Smooth muscle cell (in vitro differentiated cells): ENCODE measurements around the gene LDLRAD1. TPM values are rescaled to one million over a fixed set of nuclear protein-coding genes. Genes with fewer than 3 reads are reported as not detected.

Experiments
- DNase-seq: peaks from one replicate; lab custom pipeline; 2025; ENCODE audit not compliant: unreplicated experiment; lab: John Stamatoyannopoulos, UW
- H2AFZ ChIP-seq: fragments of 200-600 bp; sonication (generic); 2 replicates; pipeline ENCODE4 v1.6.0; 2016; ENCODE audit warnings: antibody characterized with exemption, low read depth, mild to moderate bottlenecking
- H3F3A ChIP-seq: fragments of 200-600 bp; sonication (generic); 2 replicates; pipeline ENCODE4 v1.6.0; 2017; ENCODE audit warnings: antibody characterized with exemption, low read depth
- H3K27ac ChIP-seq: fragments of 200-600 bp; sonication (generic); 2 replicates; pipeline ENCODE4 v1.5.1; 2016; ENCODE audit warnings: low read depth, mild to moderate bottlenecking
- H3K27me3 ChIP-seq: fragments of 200-600 bp; sonication (generic); 2 replicates; pipeline ENCODE4 v1.6.1; 2016; ENCODE audit warnings: low read depth, mild to moderate bottlenecking
- H3K36me3 ChIP-seq: fragments of 200-600 bp; sonication (generic); 2 replicates; pipeline ENCODE4 v1.5.1; 2016; ENCODE audit warnings: low read depth
- H3K4me1 ChIP-seq: fragments of 200-600 bp; sonication (generic); 2 replicates; pipeline ENCODE4 v1.5.1; 2016; ENCODE audit warnings: low read depth
- H3K4me2 ChIP-seq: fragments of 200-600 bp; sonication (generic); 2 replicates; pipeline ENCODE4 v1.6.0; 2016; ENCODE audit warnings: mild to moderate bottlenecking
- H3K4me3 ChIP-seq: fragments of 200-600 bp; sonication (generic); 2 replicates; pipeline ENCODE4 v1.5.1; 2016; ENCODE audit warnings: mild to moderate bottlenecking
- H3K79me2 ChIP-seq: fragments of 200-600 bp; sonication (generic); 2 replicates; pipeline ENCODE4 v1.6.0; 2016; ENCODE audit warnings: low read depth, mild to moderate bottlenecking
- H3K9ac ChIP-seq: fragments of 200-600 bp; sonication (generic); 2 replicates; pipeline ENCODE4 v1.6.0; 2016; ENCODE audit warnings: low read depth
- H3K9me3 ChIP-seq: fragments of 200-600 bp; sonication (generic); replicated peaks from 2 replicates; pipeline ENCODE4 v1.5.1; 2016; ENCODE audit warnings: low read depth
- H4K20me1 ChIP-seq: fragments of 200-600 bp; sonication (generic); 2 replicates; pipeline ENCODE4 v1.6.0; 2016; ENCODE audit warnings: low read depth
- WGBS: methylation state at CpG from one replicate; pipeline ENCODE4 v1.1.7; 2016; ENCODE audit warnings: low lambda C conversion rate; 5-methylcytosine and 5-hydroxymethylcytosine counted together
- polyA plus RNA-seq: library from polyadenylated mRNA; unstranded; fragments of >200 nt; fragmentation: Nextera tagmentation; extraction: Ambion mirVana; gene quantifications from 2 replicates; pipeline ENCODE4 v1.2.1, GENCODE V29; 2016
- total RNA-seq: library from RNA; depleted of rRNA; stranded (reverse); fragments of >200 nt; gene quantifications from 2 replicates; pipeline ENCODE4 v1.2.3, GENCODE V29; 2014
- TF ChIP-seq, protein P1 (sequence below): fragments of 200-600 bp; sonication (generic); IDR thresholded peaks from 2 replicates; pipeline ENCODE4 v1.5.1; 2017; ENCODE audit warnings: borderline replicate concordance, mild to moderate bottlenecking, antibody characterized with exemption; ENCODE audit not compliant: insufficient read depth, poor library complexity, severe bottlenecking

The LDLRAD1 gene
- total and polyA plus RNA-seq, 2 experiments from 2014 or later, result not detected

DNA sequence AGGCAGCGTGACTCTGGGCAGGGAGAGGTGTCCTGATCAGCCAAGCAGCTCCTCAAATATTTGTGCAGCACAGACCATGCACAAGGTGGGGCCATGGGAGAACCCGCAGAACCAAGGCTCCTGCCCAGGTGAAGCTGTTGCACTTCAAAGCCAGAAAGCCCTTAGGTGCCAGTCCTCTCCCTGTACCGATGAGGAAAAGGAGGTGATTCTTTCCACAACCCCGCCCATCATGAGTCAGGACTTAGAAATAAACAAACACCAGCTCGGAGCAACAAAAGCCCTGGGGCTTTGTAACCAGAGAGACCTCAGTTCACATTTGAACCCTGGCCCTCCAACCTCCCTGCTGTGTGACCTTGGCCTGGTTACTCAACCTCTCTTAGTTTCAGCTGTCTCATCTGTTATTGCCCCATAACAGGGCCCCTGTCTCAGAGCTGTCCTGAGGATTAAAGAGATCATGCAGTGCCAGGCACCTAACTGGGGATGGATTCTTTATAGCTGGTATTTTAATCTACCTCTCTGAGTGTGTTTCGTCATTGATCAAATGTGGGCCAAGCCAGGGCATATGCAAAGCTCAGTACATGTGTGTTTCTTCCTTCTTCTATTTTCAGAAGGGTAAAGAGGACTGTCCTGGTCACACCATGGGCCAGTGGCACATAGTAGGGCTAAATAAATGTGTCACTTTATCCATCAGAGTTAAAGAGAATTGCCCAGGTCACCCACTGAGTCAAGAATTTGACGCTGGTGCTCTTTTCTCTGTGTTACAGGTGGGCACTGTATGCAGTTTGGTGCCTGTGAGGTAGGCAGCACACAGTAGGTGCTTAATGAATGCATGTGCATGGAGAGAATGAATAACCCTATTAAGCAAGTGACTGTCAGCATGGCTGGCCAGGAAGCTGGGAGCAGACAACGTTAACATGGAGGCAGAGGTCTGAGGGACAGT lies 1.4 kb downstream of the LDLRAD1 start:
- no peaks in the 10 kb centered on the region for H4K20me1 ChIP-seq
- no peaks in the 10 kb centered on the region for H3K4me1 ChIP-seq
- TF ChIP-seq, protein P1, sequence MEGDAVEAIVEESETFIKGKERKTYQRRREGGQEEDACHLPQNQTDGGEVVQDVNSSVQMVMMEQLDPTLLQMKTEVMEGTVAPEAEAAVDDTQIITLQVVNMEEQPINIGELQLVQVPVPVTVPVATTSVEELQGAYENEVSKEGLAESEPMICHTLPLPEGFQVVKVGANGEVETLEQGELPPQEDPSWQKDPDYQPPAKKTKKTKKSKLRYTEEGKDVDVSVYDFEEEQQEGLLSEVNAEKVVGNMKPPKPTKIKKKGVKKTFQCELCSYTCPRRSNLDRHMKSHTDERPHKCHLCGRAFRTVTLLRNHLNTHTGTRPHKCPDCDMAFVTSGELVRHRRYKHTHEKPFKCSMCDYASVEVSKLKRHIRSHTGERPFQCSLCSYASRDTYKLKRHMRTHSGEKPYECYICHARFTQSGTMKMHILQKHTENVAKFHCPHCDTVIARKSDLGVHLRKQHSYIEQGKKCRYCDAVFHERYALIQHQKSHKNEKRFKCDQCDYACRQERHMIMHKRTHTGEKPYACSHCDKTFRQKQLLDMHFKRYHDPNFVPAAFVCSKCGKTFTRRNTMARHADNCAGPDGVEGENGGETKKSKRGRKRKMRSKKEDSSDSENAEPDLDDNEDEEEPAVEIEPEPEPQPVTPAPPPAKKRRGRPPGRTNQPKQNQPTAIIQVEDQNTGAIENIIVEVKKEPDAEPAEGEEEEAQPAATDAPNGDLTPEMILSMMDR, result no peak
- H3K4me3 ChIP-seq, result no peak overlapping the region
- H3K9ac ChIP-seq, result no peak overlapping the region
- WGBS, result 55% methylated on average over 8 of the region's 8 CpGs
- H3K4me2 ChIP-seq, result no peak overlapping the region
- no peaks in the 10 kb centered on the region for H3K36me3 ChIP-seq
- H3K79me2 ChIP-seq, result no peaks in the 10 kb centered on the region
- no peak overlapping the region for H3K27ac ChIP-seq
- H3K9me3 ChIP-seq, result no peaks in the 10 kb centered on the region
- peaks cover 6% of the 10 kb centered on the region for H3K27me3 ChIP-seq
- no peak overlapping the region for H2AFZ ChIP-seq
- no peaks in the 10 kb centered on the region for H3F3A ChIP-seq
- DNase-seq, result no peak

DNA sequence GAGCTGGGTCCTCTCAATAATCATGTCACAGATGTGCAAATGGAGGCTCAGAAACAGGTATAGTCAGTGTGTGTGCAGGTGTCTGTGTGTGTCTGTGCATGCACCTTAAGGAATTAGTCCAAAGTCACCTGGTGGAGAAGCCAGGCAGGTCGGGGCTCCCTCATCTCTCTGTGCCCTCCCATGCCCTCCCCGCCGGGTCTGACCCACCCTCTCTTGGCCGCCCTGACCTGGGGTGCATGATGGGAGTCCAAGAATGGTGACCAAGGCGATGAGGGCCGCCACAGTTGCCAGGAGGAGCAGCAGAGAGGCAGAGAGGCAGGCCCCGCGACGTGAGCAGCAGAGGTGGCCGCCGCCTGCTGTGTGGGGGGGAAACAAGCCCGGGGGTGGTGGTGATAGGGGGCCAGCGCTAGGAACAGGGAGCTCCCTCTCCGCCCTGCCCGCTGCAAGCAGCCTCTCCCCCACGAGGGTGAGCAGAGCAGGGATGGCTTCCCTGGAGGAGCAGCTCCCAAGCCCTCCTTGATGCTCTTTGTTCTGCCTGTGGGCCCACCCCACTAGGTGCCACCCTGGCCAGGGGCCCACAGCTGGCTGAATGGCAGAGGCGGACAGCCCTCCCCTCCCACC lies 3.9 kb downstream of the LDLRAD1 start:
- Histone ChIP-seq H3K9ac (no peak overlapping the region), H3K4me3 (no peak overlapping the region), H3K4me2 (no peak overlapping the region), H3F3A (no peaks in the 10 kb centered on the region), H3K4me1 (no peaks in the 10 kb centered on the region), H3K36me3 (no peaks in the 10 kb centered on the region), H3K27me3 (peaks cover 12% of the 10 kb centered on the region), H3K79me2 (no peaks in the 10 kb centered on the region), H3K9me3 (no peaks in the 10 kb centered on the region), H4K20me1 (no peaks in the 10 kb centered on the region), H2AFZ (no peak overlapping the region), H3K27ac (no peak overlapping the region)
- DNase-seq, result no peak
- WGBS, result 86% methylated on average over 11 of the region's 17 CpGs
- TF ChIP-seq, protein P1, result no peak

DNA sequence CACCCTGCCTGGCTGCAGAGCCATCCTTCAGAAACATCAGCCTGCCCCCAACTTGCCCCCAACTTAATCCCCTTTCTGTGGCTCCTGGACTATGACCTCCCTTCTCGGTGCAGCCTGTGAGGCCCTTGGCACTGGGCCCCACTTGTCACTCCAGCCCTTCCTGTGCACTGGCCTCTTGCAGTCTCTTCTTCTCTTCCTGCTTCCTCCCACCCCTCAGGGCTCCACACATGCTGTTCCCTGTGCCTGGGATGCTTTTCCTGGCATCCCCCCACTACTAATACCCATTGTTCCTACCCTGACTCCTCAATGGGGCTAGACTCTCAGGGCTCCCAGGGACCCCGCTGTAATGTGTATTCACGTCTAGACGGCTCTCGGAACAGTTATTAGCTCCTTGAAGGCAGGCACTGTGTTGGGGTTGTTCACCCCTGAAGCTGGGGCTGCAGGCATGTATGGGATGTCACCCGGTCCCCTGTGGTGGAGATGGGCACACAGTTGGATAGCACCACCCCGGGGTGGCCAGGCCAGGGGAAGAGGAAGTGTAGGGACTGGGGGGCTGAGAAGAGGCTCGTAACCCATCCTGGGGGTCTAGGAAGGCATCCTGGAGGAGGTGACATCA lies 4.5 kb downstream of the LDLRAD1 start:
- no peaks in the 10 kb centered on the region for H3K79me2 ChIP-seq
- 91% methylated on average over 8 of the region's 8 CpGs for WGBS

More for the DNA sequence above, 4.5 kb downstream of the LDLRAD1 start:
- Histone ChIP-seq H3K4me2 (no peak overlapping the region), H3K36me3 (no peaks in the 10 kb centered on the region), H3K9ac (no peak overlapping the region), H3K4me3 (no peak overlapping the region), H3K27ac (no peak overlapping the region), H3K27me3 (peaks cover 12% of the 10 kb centered on the region), H2AFZ (no peak overlapping the region), H3K9me3 (no peaks in the 10 kb centered on the region), H3F3A (no peaks in the 10 kb centered on the region), H3K4me1 (no peaks in the 10 kb centered on the region), H4K20me1 (no peaks in the 10 kb centered on the region)
- DNase-seq, result no peak
- TF ChIP-seq, protein P1, result no peak
